ENCODE measurements around the gene TMEM132D.

Gene TMEM132D

GRCh38 chr12:129687731-129688130 is 216.1 kb downstream of the TMEM132D start:
- Mint-ChIP-seq H3K36me3 (no peaks in the 10 kb centered on the region), H3K27ac (no peak overlapping the region), H3K4me1 (no peaks in the 10 kb centered on the region), H3K4me3 (no peak overlapping the region), H3K9me3 (peaks cover 15% of the 10 kb centered on the region), H3K27me3 (no peaks in the 10 kb centered on the region)
- ATAC-seq = no peak

GRCh38 chr12:129681830-129682229 is 222.0 kb downstream of the TMEM132D start:
- Mint-ChIP-seq H3K27me3 (no peaks in the 10 kb centered on the region), H3K36me3 (no peaks in the 10 kb centered on the region), H3K27ac (no peak overlapping the region), H3K4me3 (no peak overlapping the region), H3K4me1 (no peaks in the 10 kb centered on the region), H3K9me3 (peaks cover 15% of the 10 kb centered on the region)
- ATAC-seq = no peak

GRCh38 chr12:129681151-129681550 is 222.7 kb downstream of the TMEM132D start:
- Mint-ChIP-seq H3K9me3 (peaks cover 18% of the 10 kb centered on the region), H3K27ac (no peak overlapping the region), H3K4me3 (no peak overlapping the region), H3K4me1 (no peaks in the 10 kb centered on the region), H3K36me3 (no peaks in the 10 kb centered on the region), H3K27me3 (no peaks in the 10 kb centered on the region)
- no peak for ATAC-seq

GRCh38 chr12:129676411-129676810 is 227.4 kb downstream of the TMEM132D start:
- no peaks in the 10 kb centered on the region for H3K36me3 Mint-ChIP-seq
- H3K27me3 Mint-ChIP-seq = no peaks in the 10 kb centered on the region
- H3K4me1 Mint-ChIP-seq = no peaks in the 10 kb centered on the region
- H3K9me3 Mint-ChIP-seq = peaks cover 8% of the 10 kb centered on the region
- ATAC-seq = no peak
- H3K4me3 Mint-ChIP-seq = no peak overlapping the region
- no peak overlapping the region for H3K27ac Mint-ChIP-seq

- Mint-ChIP-seq H3K27ac (no peak overlapping the region), H3K9me3 (peaks cover 8% of the 10 kb centered on the region), H3K27me3 (no peaks in the 10 kb centered on the region), H3K4me1 (no peaks in the 10 kb centered on the region), H3K36me3 (no peaks in the 10 kb centered on the region), H3K4me3 (no peak overlapping the region)
- no peak for ATAC-seq
Observed at GRCh38 chr12:129675947-129676346, 227.9 kb downstream of the TMEM132D start.

GRCh38 chr12:129675496-129675895 is 228.3 kb downstream of the TMEM132D start:
- H3K27me3 Mint-ChIP-seq = no peaks in the 10 kb centered on the region
- H3K4me1 Mint-ChIP-seq = no peaks in the 10 kb centered on the region
- H3K27ac Mint-ChIP-seq = no peak overlapping the region
- no peak for ATAC-seq
- no peak overlapping the region for H3K4me3 Mint-ChIP-seq
- H3K9me3 Mint-ChIP-seq = peaks cover 6% of the 10 kb centered on the region
- H3K36me3 Mint-ChIP-seq = no peaks in the 10 kb centered on the region

- no peak for ATAC-seq
- Mint-ChIP-seq H3K27me3 (no peaks in the 10 kb centered on the region), H3K27ac (no peak overlapping the region), H3K9me3 (peaks cover 6% of the 10 kb centered on the region), H3K4me1 (no peaks in the 10 kb centered on the region), H3K4me3 (no peak overlapping the region), H3K36me3 (no peaks in the 10 kb centered on the region)
Observed at GRCh38 chr12:129673806-129674205, 230.0 kb downstream of the TMEM132D start.

GRCh38 chr12:129672110-129672509 is 231.7 kb downstream of the TMEM132D start:
- ATAC-seq = no peak
- Mint-ChIP-seq H3K4me3 (no peak overlapping the region), H3K4me1 (no peaks in the 10 kb centered on the region), H3K36me3 (no peaks in the 10 kb centered on the region), H3K27ac (no peak overlapping the region), H3K9me3 (peaks cover 6% of the 10 kb centered on the region), H3K27me3 (no peaks in the 10 kb centered on the region)

GRCh38 chr12:129670256-129670920 is 233.4 kb downstream of the TMEM132D start:
- Mint-ChIP-seq H3K4me3 (no peak overlapping the region), H3K9me3 (peaks cover 4% of the 10 kb centered on the region), H3K27me3 (no peaks in the 10 kb centered on the region), H3K27ac (no peak overlapping the region), H3K4me1 (no peaks in the 10 kb centered on the region), H3K36me3 (no peaks in the 10 kb centered on the region)
- ATAC-seq = no peak

- ATAC-seq = no peak
- no peaks in the 10 kb centered on the region for H3K36me3 Mint-ChIP-seq
- H3K9me3 Mint-ChIP-seq = peaks cover 5% of the 10 kb centered on the region
- no peaks in the 10 kb centered on the region for H3K4me1 Mint-ChIP-seq
- no peak overlapping the region for H3K4me3 Mint-ChIP-seq
- H3K27me3 Mint-ChIP-seq = no peaks in the 10 kb centered on the region
- no peak overlapping the region for H3K27ac Mint-ChIP-seq
Observed at GRCh38 chr12:129665414-129665813, 238.4 kb downstream of the TMEM132D start.

GRCh38 chr12:129662234-129662633 is 241.6 kb downstream of the TMEM132D start:
- Mint-ChIP-seq H3K27me3 (no peaks in the 10 kb centered on the region), H3K27ac (no peak overlapping the region)
- ATAC-seq = no peak

GRCh38 chr12:129660946-129661345 is 242.9 kb downstream of the TMEM132D start:
- Mint-ChIP-seq H3K27ac (no peak overlapping the region), H3K4me1 (no peaks in the 10 kb centered on the region), H3K9me3 (peaks cover 4% of the 10 kb centered on the region), H3K36me3 (no peaks in the 10 kb centered on the region), H3K4me3 (no peak overlapping the region), H3K27me3 (no peaks in the 10 kb centered on the region)
- ATAC-seq = no peak

More at GRCh38 chr12:129662234-129662633, 241.6 kb downstream of the TMEM132D start:
- Mint-ChIP-seq H3K4me1 (no peaks in the 10 kb centered on the region), H3K36me3 (no peaks in the 10 kb centered on the region), H3K9me3 (peaks cover 5% of the 10 kb centered on the region), H3K4me3 (no peak overlapping the region)

- H3K4me1 Mint-ChIP-seq = no peaks in the 10 kb centered on the region
- ATAC-seq = no peak
- H3K36me3 Mint-ChIP-seq = no peaks in the 10 kb centered on the region
- H3K4me3 Mint-ChIP-seq = no peak overlapping the region
- H3K27me3 Mint-ChIP-seq = no peaks in the 10 kb centered on the region
- no peak overlapping the region for H3K27ac Mint-ChIP-seq
- H3K9me3 Mint-ChIP-seq = peaks cover 4% of the 10 kb centered on the region
Observed at GRCh38 chr12:129659961-129660622, 243.7 kb downstream of the TMEM132D start.

GRCh38 chr12:129657179-129657578 is 246.6 kb downstream of the TMEM132D start:
- Mint-ChIP-seq H3K4me3 (no peak overlapping the region), H3K27me3 (no peaks in the 10 kb centered on the region), H3K4me1 (no peaks in the 10 kb centered on the region), H3K9me3 (peaks cover 12% of the 10 kb centered on the region), H3K27ac (no peak overlapping the region), H3K36me3 (no peaks in the 10 kb centered on the region)
- ATAC-seq = no peak

GRCh38 chr12:129651951-129652350 is 251.9 kb downstream of the TMEM132D start:
- Mint-ChIP-seq H3K36me3 (no peaks in the 10 kb centered on the region), H3K27ac (no peak overlapping the region), H3K27me3 (no peaks in the 10 kb centered on the region), H3K4me1 (no peaks in the 10 kb centered on the region), H3K9me3 (peaks cover 18% of the 10 kb centered on the region), H3K4me3 (no peak overlapping the region)
- ATAC-seq = no peak

- Mint-ChIP-seq H3K9me3 (peaks cover 2% of the 10 kb centered on the region), H3K36me3 (no peaks in the 10 kb centered on the region), H3K27ac (no peak overlapping the region), H3K4me1 (no peaks in the 10 kb centered on the region), H3K27me3 (no peaks in the 10 kb centered on the region), H3K4me3 (no peak overlapping the region)
- ATAC-seq = no peak
Observed at GRCh38 chr12:129641926-129642325, 261.9 kb downstream of the TMEM132D start.
